Fibroblast of lung (primary cell): ENCODE data around the gene IL3. TPM values are rescaled to one million over a fixed set of nuclear protein-coding genes. Genes with fewer than 3 reads are reported as not detected.

Source experiments
- DNase-seq, 2 donors: peaks; one replicate each; pipeline versions ENCODE4 v3.0.0 to v3.0.0-alpha.2; 2010; ENCODE audit warnings: low read depth in 2 of 2
- H2AFZ ChIP-seq: 2 replicates; pipeline ENCODE4 v1.5.1; 2012; ENCODE audit warnings: low read length, control low read depth, inconsistent platforms
- H3K27ac ChIP-seq: 2 replicates; pipeline ENCODE4 v1.5.1; 2011; ENCODE audit warnings: low read length, control low read depth; ENCODE audit not compliant: insufficient read depth
- H3K27me3 ChIP-seq: 2 replicates; pipeline ENCODE4 v1.5.1; 2011; ENCODE audit warnings: mild to moderate bottlenecking, low read length; ENCODE audit not compliant: control insufficient read depth, insufficient read depth
- H3K36me3 ChIP-seq: 2 replicates; pipeline ENCODE4 v1.5.1; 2011; ENCODE audit warnings: low read length; ENCODE audit not compliant: control insufficient read depth, insufficient read depth
- H3K4me1 ChIP-seq: 2 replicates; pipeline ENCODE4 v1.5.1; 2011; ENCODE audit warnings: low read length; ENCODE audit not compliant: control insufficient read depth, insufficient read depth; ENCODE audit errors: extremely low read depth
- H3K4me2 ChIP-seq: 2 replicates; pipeline ENCODE4 v1.5.1; 2011; ENCODE audit warnings: low read length, control low read depth; ENCODE audit not compliant: insufficient read depth; ENCODE audit errors: extremely low read depth
- H3K4me3 ChIP-seq, 4 experiments: fragments of 200-600 bp in 1 of 4; sonication (generic) in 1 of 4; replicated peaks in 1 of 4; 2 replicates each; pipeline ENCODE4 v1.5.1; 2011 to 2016; ENCODE audit warnings: low read length in 4 of 4, low read depth in 3 of 4, mild to moderate bottlenecking in 3 of 4, control low read depth in 2 of 4, inconsistent platforms in 1 of 4, mixed read lengths in 1 of 4; ENCODE audit not compliant: insufficient read depth in 1 of 4; ENCODE audit errors: control extremely low read depth in 1 of 4
- H3K79me2 ChIP-seq: 2 replicates; pipeline ENCODE4 v1.5.1; 2012; ENCODE audit warnings: mild to moderate bottlenecking, low read length, inconsistent platforms; ENCODE audit not compliant: control insufficient read depth, insufficient read depth
- H3K9ac ChIP-seq: 2 replicates; pipeline ENCODE4 v1.5.1; 2011; ENCODE audit warnings: mild to moderate bottlenecking, low read length, control low read depth; ENCODE audit not compliant: insufficient read depth
- H3K9me3 ChIP-seq: 2 replicates; pipeline ENCODE4 v1.5.1; 2012; ENCODE audit warnings: low read depth, low read length; ENCODE audit not compliant: control insufficient read depth, insufficient read depth
- H4K20me1 ChIP-seq: 2 replicates; pipeline ENCODE4 v1.5.1; 2011; ENCODE audit warnings: low read length; ENCODE audit not compliant: control insufficient read depth, insufficient read depth; ENCODE audit errors: extremely low read depth
- EZH2 ChIP-seq: IDR thresholded peaks from 2 replicates; pipeline ENCODE4 v1.5.1; 2012; ENCODE audit warnings: low read length, control low read depth, mild to moderate bottlenecking; ENCODE audit errors: missing control alignments
- polyA plus RNA-seq, 2 donors: library from polyadenylated mRNA; depleted of rRNA in 1 of 2; stranded (reverse) in 1 of 2; unstranded in 1 of 2; fragments of >200 nt; gene quantifications; 2 replicates each; pipeline ENCODE4 v1.2.1, GENCODE V29; 2011 to 2012; ENCODE audit warnings: missing spikeins in 1 of 2
- total RNA-seq: library from RNA; depleted of rRNA; stranded (reverse); fragments of >200 nt; gene quantifications from 2 replicates; pipeline ENCODE4 v1.2.1, GENCODE V29; 2014
- TF ChIP-seq, protein P1 (sequence below), 2 donors: IDR thresholded peaks in 1 of 2; conservative IDR thresholded peaks in 1 of 2; 1 replicate in 1 of 2; 2 replicates in 1 of 2; pipeline ENCODE4 v1.5.1; 2011 to 2012; ENCODE audit warnings: low read length in 2 of 2, control low read depth in 1 of 2, inconsistent platforms in 1 of 2, low read depth in 1 of 2, mild to moderate bottlenecking in 1 of 2

IL3 gene
- total and polyA plus RNA-seq, 2 donors (not counting 1 experiment from before 2014, with no cell fraction given), result not detected

DNA sequence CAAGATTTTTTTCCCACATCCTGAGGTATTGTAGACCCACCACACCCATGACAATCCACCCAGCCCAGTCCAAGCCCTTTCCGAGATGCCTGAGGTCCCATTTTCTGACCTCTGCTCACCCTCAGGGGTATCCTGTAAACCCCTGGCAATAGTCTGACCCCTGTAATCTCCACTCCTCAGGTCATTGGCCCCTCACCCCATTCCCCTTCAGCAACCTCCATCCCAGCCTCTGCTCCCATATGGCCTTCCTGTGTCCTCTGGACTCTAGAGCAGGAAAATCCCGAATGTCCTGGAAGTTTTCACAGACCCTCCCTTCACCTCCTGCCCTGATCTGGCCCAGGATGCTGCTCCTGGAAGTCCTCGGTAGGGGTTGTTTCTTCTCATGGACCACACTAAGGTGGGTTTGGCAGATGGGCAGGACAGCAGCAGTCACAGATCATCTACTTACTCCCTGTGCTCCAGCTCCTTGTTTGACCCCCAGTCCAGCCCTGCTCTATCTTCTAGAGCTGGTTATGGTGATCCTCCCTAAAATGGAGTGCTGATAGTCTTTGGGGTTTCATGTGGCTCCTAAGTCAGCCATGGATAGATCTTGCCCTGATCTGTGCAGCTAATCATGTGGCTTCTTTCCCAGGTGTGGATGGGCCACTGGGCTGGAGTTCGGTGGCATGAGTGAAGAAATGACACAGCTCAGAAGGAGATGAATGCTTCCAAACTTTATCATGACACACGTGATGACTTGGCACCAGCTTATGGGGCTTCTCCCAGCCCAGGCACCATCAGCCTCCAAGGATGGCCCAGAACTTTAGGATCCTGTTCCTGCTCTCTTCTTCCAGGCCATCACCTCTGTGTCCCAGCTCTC lies 37.0 kb upstream of the IL3 start:
- TF ChIP-seq EZH2, result no peak
- TF ChIP-seq, protein P1, sequence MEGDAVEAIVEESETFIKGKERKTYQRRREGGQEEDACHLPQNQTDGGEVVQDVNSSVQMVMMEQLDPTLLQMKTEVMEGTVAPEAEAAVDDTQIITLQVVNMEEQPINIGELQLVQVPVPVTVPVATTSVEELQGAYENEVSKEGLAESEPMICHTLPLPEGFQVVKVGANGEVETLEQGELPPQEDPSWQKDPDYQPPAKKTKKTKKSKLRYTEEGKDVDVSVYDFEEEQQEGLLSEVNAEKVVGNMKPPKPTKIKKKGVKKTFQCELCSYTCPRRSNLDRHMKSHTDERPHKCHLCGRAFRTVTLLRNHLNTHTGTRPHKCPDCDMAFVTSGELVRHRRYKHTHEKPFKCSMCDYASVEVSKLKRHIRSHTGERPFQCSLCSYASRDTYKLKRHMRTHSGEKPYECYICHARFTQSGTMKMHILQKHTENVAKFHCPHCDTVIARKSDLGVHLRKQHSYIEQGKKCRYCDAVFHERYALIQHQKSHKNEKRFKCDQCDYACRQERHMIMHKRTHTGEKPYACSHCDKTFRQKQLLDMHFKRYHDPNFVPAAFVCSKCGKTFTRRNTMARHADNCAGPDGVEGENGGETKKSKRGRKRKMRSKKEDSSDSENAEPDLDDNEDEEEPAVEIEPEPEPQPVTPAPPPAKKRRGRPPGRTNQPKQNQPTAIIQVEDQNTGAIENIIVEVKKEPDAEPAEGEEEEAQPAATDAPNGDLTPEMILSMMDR (conservative IDR thresholded peaks at IDR 0.05 in 1 of 2, IDR thresholded peaks at IDR 0.05 in 1 of 2; ENCODE audit: low read depth in 1 of 2, low read length in 2 of 2), result no peak
- no peaks in the 10 kb centered on the region for H3K9me3 ChIP-seq

DNA sequence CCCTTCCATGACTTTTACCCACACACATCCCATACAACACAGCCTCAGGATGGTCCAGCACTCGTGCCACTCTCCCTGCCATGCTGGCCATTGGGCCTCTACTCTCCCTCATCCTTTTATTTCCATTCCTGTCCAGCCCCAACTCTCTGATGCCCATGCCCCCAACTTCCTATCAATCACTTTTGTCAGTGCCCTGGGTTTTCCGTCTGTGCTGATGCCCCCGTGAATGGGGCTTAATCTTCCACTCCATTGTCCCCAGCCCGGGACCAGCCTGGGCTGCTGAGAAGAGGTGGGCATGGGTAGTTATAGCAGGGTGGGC lies 36.4 kb upstream of the IL3 start:
- no peaks in the 10 kb centered on the region for H3K79me2 ChIP-seq
- H3K27me3 ChIP-seq, result peaks cover 9% of the 10 kb centered on the region
- no peak overlapping the region for H3K27ac ChIP-seq
- H3K9ac ChIP-seq, result no peak overlapping the region
- H3K4me3 ChIP-seq, result no peak overlapping the region
- H2AFZ ChIP-seq, result no peak overlapping the region
- no peak for TF ChIP-seq EZH2
- TF ChIP-seq, protein P1 (conservative IDR thresholded peaks at IDR 0.05 in 1 of 2, IDR thresholded peaks at IDR 0.05 in 1 of 2; ENCODE audit: low read depth in 1 of 2, low read length in 2 of 2), result no peak
- no peaks in the 10 kb centered on the region for H3K4me1 ChIP-seq
- H4K20me1 ChIP-seq, result no peaks in the 10 kb centered on the region
- H3K4me2 ChIP-seq, result no peak overlapping the region
- no peaks in the 10 kb centered on the region for H3K36me3 ChIP-seq
- DNase-seq, result no peak
- no peaks in the 10 kb centered on the region for H3K9me3 ChIP-seq

More for the DNA sequence above, 37.0 kb upstream of the IL3 start:
- no peaks in the 10 kb centered on the region for H4K20me1 ChIP-seq
- no peak overlapping the region for H3K4me3 ChIP-seq
- H3K79me2 ChIP-seq, result no peaks in the 10 kb centered on the region
- DNase-seq, result no peak
- peaks cover 9% of the 10 kb centered on the region for H3K27me3 ChIP-seq
- H3K27ac ChIP-seq, result no peak overlapping the region
- H3K4me2 ChIP-seq, result no peak overlapping the region
- H2AFZ ChIP-seq, result no peak overlapping the region
- H3K9ac ChIP-seq, result no peak overlapping the region
- no peaks in the 10 kb centered on the region for H3K36me3 ChIP-seq
- H3K4me1 ChIP-seq, result no peaks in the 10 kb centered on the region

DNA sequence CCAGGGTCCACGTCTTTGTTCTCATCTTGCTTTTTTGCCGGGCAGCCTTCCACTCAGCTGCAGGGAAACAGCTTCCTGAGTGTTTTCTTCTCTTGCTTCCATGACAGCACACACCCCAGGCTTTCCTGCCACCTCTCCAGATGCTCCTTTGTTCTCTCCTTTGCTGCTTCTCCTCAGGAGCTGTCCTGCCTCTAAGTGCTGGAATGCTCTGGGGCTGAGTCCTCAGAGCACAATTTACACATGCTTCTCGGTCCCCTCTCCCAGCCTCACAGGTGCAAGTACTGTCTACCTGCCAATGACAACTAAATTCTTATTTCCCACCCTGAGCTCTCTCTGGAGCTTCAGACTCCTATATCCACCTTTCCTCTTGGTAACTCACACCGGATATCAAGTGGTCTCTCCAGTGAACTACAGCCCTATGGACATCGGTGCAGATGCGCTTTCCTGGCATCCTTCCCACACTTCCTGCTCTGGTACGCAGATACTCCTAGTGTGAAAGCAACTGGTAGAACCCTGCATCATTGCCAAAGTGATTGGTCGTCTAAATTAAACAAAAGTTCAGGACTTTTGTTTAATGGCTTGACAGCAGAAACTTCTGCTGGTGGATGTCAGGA lies 35.6 kb upstream of the IL3 start:
- no peak overlapping the region for H3K4me3 ChIP-seq
- DNase-seq, result no peak

More for the DNA sequence above, 35.6 kb upstream of the IL3 start:
- H3K9me3 ChIP-seq, result no peaks in the 10 kb centered on the region
- no peak overlapping the region for H3K4me2 ChIP-seq
- H3K79me2 ChIP-seq, result no peaks in the 10 kb centered on the region
- no peaks in the 10 kb centered on the region for H3K4me1 ChIP-seq
- no peaks in the 10 kb centered on the region for H4K20me1 ChIP-seq
- no peak overlapping the region for H2AFZ ChIP-seq
- no peak for TF ChIP-seq EZH2
- TF ChIP-seq, protein P1 (conservative IDR thresholded peaks at IDR 0.05 in 1 of 2, IDR thresholded peaks at IDR 0.05 in 1 of 2; ENCODE audit: low read depth in 1 of 2, low read length in 2 of 2), result no peak
- H3K27ac ChIP-seq, result no peak overlapping the region
- H3K9ac ChIP-seq, result no peak overlapping the region
- peaks cover 9% of the 10 kb centered on the region for H3K27me3 ChIP-seq
- H3K36me3 ChIP-seq, result no peaks in the 10 kb centered on the region
